ENCODE results near the gene INTS6. TPM values are rescaled to one million over a fixed set of nuclear protein-coding genes. Genes with fewer than 3 reads are reported as not detected.

INTS6 gene
- total RNA-seq, 2 experiments from 2014 or later: 44.4 to 47.1 TPM

GRCh38 chr13:51355217-51355616, 97.6 kb downstream of the INTS6 start:
- H3K4me3 Mint-ChIP-seq: no peak overlapping the region
- H3K9me3 Mint-ChIP-seq: peaks cover 2% of the 10 kb centered on the region
- peaks cover 5% of the 10 kb centered on the region for H3K36me3 Mint-ChIP-seq
- intact Hi-C loops (cut with micrococcal nuclease): no loop called here
- no peaks in the 10 kb centered on the region for H3K27me3 Mint-ChIP-seq
- no peaks in the 10 kb centered on the region for H3K4me1 Mint-ChIP-seq (ENCODE audit: low read depth)
- CTCF ChIA-PET: no interaction called here
- H3K27ac Mint-ChIP-seq: no peak overlapping the region
- no peak for DNase-seq
- POLR2A ChIA-PET: no interaction called here

DNA sequence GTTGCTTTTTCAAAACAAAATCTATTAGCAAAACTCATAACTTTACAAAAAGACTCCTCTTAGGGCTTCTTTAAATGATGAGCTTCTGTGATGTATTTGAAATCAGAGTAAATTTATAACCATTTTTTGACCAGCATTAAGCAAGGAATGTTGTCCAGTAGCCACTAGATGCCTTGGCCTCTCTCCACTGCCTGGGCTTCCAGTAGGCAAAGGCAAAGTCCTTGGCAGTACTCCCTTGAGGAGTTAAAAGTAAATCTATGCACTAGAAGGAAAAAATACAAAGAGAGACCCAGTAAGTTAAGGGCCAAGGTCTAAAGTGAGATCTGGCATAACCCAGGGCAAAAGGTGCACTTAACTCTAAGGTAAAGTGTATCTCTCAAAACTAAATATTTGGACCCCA, 103.8 kb downstream of the INTS6 start:
- peaks cover 2% of the 10 kb centered on the region for H3K9me3 Mint-ChIP-seq
- CTCF ChIA-PET: no interaction called here
- no peak for DNase-seq
- POLR2A ChIA-PET: no interaction called here
- H3K4me1 Mint-ChIP-seq (ENCODE audit: low read depth): no peaks in the 10 kb centered on the region
- no peaks in the 10 kb centered on the region for H3K27me3 Mint-ChIP-seq
- no peak overlapping the region for H3K27ac Mint-ChIP-seq
- intact Hi-C loops (cut with micrococcal nuclease): no loop called here
- H3K36me3 Mint-ChIP-seq: peaks cover 5% of the 10 kb centered on the region
- H3K4me3 Mint-ChIP-seq: no peak overlapping the region

- POLR2A ChIA-PET: no interaction called here
- no peaks in the 10 kb centered on the region for H3K27me3 Mint-ChIP-seq
- CTCF ChIA-PET: no interaction called here
- DNase-seq: no peak
- peaks cover 5% of the 10 kb centered on the region for H3K36me3 Mint-ChIP-seq
- no peaks in the 10 kb centered on the region for H3K4me1 Mint-ChIP-seq (ENCODE audit: low read depth)
- H3K4me3 Mint-ChIP-seq: no peak overlapping the region
- intact Hi-C loops (cut with micrococcal nuclease): no loop called here
- H3K9me3 Mint-ChIP-seq: peaks cover 2% of the 10 kb centered on the region
- no peak overlapping the region for H3K27ac Mint-ChIP-seq
These were observed 104.5 kb downstream of the INTS6 start for GRCh38 chr13:51348069-51348967.

- Mint-ChIP-seq H3K9me3 (peaks cover 2% of the 10 kb centered on the region), H3K27me3 (no peaks in the 10 kb centered on the region), H3K4me3 (no peak overlapping the region), H3K36me3 (peaks cover 2% of the 10 kb centered on the region), H3K27ac (no peak overlapping the region), H3K4me1 (ENCODE audit: low read depth) (no peaks in the 10 kb centered on the region)
- no peak for DNase-seq
- CTCF ChIA-PET: no interaction called here
- POLR2A ChIA-PET: no interaction called here
- intact Hi-C loops (cut with micrococcal nuclease): no loop called here
These were observed 105.7 kb downstream of the INTS6 start for GRCh38 chr13:51347099-51347498.

DNA sequence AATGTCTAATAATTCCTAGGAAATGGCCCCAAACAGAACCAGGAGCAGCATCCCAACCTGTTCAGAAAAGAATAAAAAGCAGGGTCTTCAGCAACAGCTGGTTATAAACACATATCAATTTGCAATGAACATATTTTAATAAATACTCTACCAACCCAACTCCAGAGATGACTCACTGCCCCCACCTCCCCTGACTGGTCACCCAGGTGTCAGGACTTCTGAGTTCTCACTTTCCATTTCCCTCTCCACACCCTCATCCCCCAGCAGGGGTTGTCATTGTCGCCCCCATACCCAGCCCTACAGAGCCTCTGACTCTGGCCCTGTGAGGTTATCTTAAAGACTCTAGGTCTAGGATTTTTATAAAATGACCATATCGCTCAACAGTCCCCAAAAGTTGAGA, 106.4 kb downstream of the INTS6 start:
- ChIA-PET CTCF (no interaction called here), POLR2A (interaction anchor here (0.6 kb wide), 1 partner anchor 858 kb away, joined by 3 read pairs; no protein-coding TSS in a partner anchor)
- no peaks in the 10 kb centered on the region for H3K36me3 Mint-ChIP-seq
- DNase-seq: no peak
- H3K4me1 Mint-ChIP-seq (ENCODE audit: low read depth): no peaks in the 10 kb centered on the region
- H3K27ac Mint-ChIP-seq: no peak overlapping the region
- H3K27me3 Mint-ChIP-seq: no peaks in the 10 kb centered on the region
- no peak overlapping the region for H3K4me3 Mint-ChIP-seq
- H3K9me3 Mint-ChIP-seq: peaks cover 2% of the 10 kb centered on the region
- intact Hi-C loops (cut with micrococcal nuclease): no loop called here

DNA sequence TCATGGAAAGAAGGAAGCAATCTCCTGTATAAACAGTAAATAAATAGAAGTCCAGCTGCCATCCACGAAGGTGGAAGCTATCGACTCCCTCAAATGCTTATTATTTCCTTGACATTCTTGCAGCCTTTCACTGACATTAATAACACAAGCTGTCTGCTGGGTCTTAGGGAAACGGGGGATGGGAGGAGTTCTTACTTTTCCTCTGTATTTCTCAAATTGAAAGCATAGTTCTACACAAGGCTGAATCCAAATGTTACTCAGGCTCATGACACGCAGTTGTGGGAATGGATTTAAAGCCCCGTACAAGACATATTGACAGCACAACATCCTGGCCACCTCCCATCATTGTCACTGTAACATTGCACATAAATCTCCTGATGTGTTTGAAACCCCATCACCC, 109.4 kb downstream of the INTS6 start:
- H3K4me3 Mint-ChIP-seq: no peak overlapping the region
- no peaks in the 10 kb centered on the region for H3K9me3 Mint-ChIP-seq
- POLR2A ChIA-PET: no interaction called here
- no peaks in the 10 kb centered on the region for H3K4me1 Mint-ChIP-seq (ENCODE audit: low read depth)
- H3K36me3 Mint-ChIP-seq: no peaks in the 10 kb centered on the region
- DNase-seq: no peak
- intact Hi-C loops (cut with micrococcal nuclease): no loop called here
- no peaks in the 10 kb centered on the region for H3K27me3 Mint-ChIP-seq
- no peak overlapping the region for H3K27ac Mint-ChIP-seq
- CTCF ChIA-PET: no interaction called here

- Mint-ChIP-seq H3K9me3 (no peaks in the 10 kb centered on the region), H3K4me3 (no peak overlapping the region), H3K27ac (no peak overlapping the region), H3K4me1 (ENCODE audit: low read depth) (no peaks in the 10 kb centered on the region), H3K27me3 (no peaks in the 10 kb centered on the region), H3K36me3 (no peaks in the 10 kb centered on the region)
- POLR2A ChIA-PET: no interaction called here
- DNase-seq: no peak
- intact Hi-C loops (cut with micrococcal nuclease): no loop called here
- CTCF ChIA-PET: no interaction called here
These were observed 110.1 kb downstream of the INTS6 start for GRCh38 chr13:51342706-51343105.

GRCh38 chr13:51341791-51342190, 111.0 kb downstream of the INTS6 start:
- ChIA-PET CTCF (interaction anchor here (0.8 kb wide), 1 partner anchor 55 kb away, joined by 3 read pairs; no protein-coding TSS in a partner anchor), POLR2A (interaction anchor here (1.1 kb wide), 1 partner anchor 15 kb away, joined by 4 read pairs; no protein-coding TSS in a partner anchor)
- H3K36me3 Mint-ChIP-seq: no peaks in the 10 kb centered on the region
- H3K27ac Mint-ChIP-seq: no peak overlapping the region
- no peaks in the 10 kb centered on the region for H3K9me3 Mint-ChIP-seq
- H3K4me3 Mint-ChIP-seq: no peak overlapping the region
- intact Hi-C loops (cut with micrococcal nuclease): no loop called here
- no peak for DNase-seq
- no peaks in the 10 kb centered on the region for H3K4me1 Mint-ChIP-seq (ENCODE audit: low read depth)
- no peaks in the 10 kb centered on the region for H3K27me3 Mint-ChIP-seq

DNA sequence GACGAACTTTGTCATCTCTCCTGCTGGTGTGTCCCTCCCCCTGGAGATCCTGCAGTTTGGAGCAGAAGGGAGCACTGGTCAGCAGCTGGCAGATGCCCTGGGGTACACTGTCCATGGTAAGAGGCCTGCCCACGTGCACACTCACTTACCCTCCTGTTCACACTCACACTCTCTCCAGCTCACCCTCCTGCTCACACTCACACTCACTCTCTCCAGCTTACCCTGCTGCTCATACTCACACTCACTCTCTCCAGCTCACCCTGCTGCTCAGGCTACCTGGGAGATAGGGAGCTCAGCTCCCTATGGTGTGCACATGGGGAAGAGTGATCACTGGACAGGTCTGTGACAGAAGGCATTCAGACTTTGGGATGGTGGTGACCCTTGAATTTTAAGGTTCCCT, 111.6 kb downstream of the INTS6 start:
- no peaks in the 10 kb centered on the region for H3K27me3 Mint-ChIP-seq
- ChIA-PET CTCF (interaction anchor here (0.8 to 1.4 kb wide), 2 partner anchors 55 to 504 kb away, joined by 3 read pairs; partner anchors contain the start of gene TMEM272), POLR2A (interaction anchor here (1.1 kb wide), 1 partner anchor 15 kb away, joined by 4 read pairs; no protein-coding TSS in a partner anchor)

GRCh38 chr13:51339952-51340732, 112.7 kb downstream of the INTS6 start:
- no peaks in the 10 kb centered on the region for H3K9me3 Mint-ChIP-seq
- intact Hi-C loops (cut with micrococcal nuclease): no loop called here
- ChIA-PET CTCF (interaction anchor here (1.4 kb wide), 1 partner anchor 505 kb away, joined by 3 read pairs; the partner anchor contains the start of gene TMEM272), POLR2A (no interaction called here)
- no peak overlapping the region for H3K4me3 Mint-ChIP-seq
- no peaks in the 10 kb centered on the region for H3K36me3 Mint-ChIP-seq
- DNase-seq: no peak
- no peak overlapping the region for H3K27ac Mint-ChIP-seq
- H3K4me1 Mint-ChIP-seq (ENCODE audit: low read depth): no peaks in the 10 kb centered on the region
- H3K27me3 Mint-ChIP-seq: no peaks in the 10 kb centered on the region

More for the DNA sequence above, 111.6 kb downstream of the INTS6 start:
- intact Hi-C loops (cut with micrococcal nuclease): no loop called here
- no peaks in the 10 kb centered on the region for H3K36me3 Mint-ChIP-seq
- no peak overlapping the region for H3K4me3 Mint-ChIP-seq
- H3K27ac Mint-ChIP-seq: no peak overlapping the region
- no peaks in the 10 kb centered on the region for H3K4me1 Mint-ChIP-seq (ENCODE audit: low read depth)
- H3K9me3 Mint-ChIP-seq: no peaks in the 10 kb centered on the region
- no peak for DNase-seq

DNA sequence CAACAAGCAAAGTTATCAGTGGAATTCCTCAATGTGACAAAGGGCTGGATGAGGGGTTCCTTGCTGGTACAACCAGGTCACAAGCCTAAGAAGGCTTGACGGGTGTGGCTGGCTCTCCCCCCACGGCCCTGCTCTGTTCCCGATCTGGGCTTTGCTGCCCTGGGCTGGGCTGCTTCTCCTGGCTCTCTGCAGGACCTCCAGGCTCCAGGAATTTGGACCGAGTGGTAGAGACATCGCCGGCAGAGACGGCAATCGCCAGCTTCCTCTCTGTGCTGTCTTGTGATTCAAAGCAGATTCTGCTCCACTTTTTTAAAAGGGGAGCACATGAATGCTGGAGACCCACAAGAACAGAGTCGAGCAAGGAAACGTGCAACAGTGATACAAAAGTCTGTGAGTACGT, 113.5 kb downstream of the INTS6 start, which contains the start of gene SERPINE3:
Gene SERPINE3 (plus strand): TSS at position 338 of the 400 bp plus-strand sequence. CDS start 1,401 bp downstream, outside the sequence.
- Mint-ChIP-seq H3K27me3 (no peaks in the 10 kb centered on the region), H3K27ac (no peak within 1 kb of the TSS), H3K9me3 (no peaks in the 10 kb centered on the region), H3K4me1 (ENCODE audit: low read depth) (no peaks in the 10 kb centered on the region), H3K36me3 (no peaks in the 10 kb centered on the region), H3K4me3 (no peak within 1 kb of the TSS)
- ChIA-PET POLR2A (no interaction called here), CTCF (no interaction called here)
- intact Hi-C loops (cut with micrococcal nuclease): no loop called here
- DNase-seq: no peak

- Mint-ChIP-seq H3K36me3 (no peaks in the 10 kb centered on the region), H3K4me1 (ENCODE audit: low read depth) (peaks cover 7% of the 10 kb centered on the region), H3K27ac (no peak overlapping the region), H3K9me3 (no peaks in the 10 kb centered on the region), H3K4me3 (no peak overlapping the region), H3K27me3 (no peaks in the 10 kb centered on the region)
- ChIA-PET POLR2A (no interaction called here), CTCF (interaction anchor here (1.2 kb wide), 1 partner anchor 50 kb away, joined by 6 read pairs; no protein-coding TSS in a partner anchor)
- intact Hi-C loops (cut with micrococcal nuclease): no loop called here
- DNase-seq: no peak
These were observed 116.1 kb downstream of the INTS6 start for GRCh38 chr13:51336746-51337145.
